HG03045 (cell line): ENCODE data around the gene PRDM16.

Experiments used
- ATAC-seq: cut with Tn5 transposase; IDR thresholded peaks from one replicate; pipeline ENCODE4 v1.9.1; 2021; ENCODE audit warnings: mild to moderate bottlenecking, moderate library complexity; ENCODE audit not compliant: unreplicated experiment

PRDM16 gene

GRCh38 chr1:3290915-3291314 is 221.9 kb downstream of the PRDM16 start:
- ATAC-seq, result no peak

DNA sequence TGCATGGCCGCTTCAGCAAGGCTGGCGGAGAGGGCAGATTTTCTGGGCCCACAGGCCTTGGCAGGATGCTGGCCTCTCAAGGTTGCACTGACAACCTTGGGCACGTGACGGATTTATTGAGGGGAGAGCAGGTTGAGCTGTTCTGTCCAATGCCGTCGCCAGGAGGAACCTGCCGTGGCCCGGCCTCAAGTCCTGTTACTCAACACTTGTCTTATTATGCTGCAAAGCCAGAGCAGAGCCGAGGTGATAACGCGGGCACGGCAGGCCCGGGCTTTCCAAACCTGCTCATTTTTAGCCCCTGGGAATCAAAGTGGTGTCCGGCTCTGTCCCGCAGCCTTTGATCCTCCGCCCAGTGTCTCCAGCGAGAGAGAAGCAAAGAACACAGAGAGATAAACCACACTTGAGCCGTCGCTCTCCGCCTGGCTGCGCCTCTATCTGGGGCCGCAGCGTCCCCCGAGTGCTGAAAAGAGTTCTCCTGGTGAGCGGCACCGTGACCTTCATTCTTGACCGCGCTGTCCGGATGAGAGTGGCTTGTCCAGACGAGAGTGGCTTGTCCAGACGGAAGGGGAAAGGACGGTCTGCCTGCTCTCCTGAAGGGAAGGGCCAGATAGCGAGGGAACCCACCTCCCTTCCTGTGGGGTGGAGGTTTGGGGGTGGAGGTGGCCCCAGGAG is 223.2 kb downstream of the PRDM16 start:
- ATAC-seq, result no peak

DNA sequence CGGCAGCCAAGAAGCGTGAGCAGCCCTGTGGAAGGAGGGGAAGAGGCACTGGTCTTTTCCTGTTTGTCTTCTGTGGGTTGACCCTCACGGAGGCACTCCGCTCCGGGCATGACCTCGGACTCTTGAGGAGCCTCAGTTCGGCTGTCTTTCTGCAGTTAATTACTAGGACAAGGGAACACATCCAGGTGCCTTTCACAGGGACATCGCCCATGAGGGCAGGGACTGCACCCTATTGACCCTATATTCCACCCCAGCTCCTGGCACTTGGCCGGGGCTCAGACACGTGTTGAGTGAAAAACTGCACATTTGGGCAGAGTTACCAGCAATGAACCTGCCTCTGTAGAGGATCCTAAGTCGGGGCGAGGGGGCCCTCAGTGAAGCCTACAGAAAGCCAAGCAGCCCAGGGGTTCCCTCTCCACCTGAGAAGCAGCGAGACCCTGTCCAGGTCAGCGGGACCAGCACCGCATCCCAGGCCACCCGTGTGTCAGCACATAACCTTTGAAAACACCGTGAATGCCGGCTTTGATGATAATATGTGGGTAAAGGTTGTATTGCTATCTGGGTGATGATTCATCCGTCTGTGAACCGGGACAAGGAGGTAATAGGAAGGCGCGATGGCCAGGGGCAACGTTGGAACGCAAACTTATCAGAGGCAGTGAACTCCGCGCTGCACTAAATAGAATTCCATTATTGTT is 224.0 kb downstream of the PRDM16 start:
- ATAC-seq, result no peak

- ATAC-seq, result no peak
Measured at GRCh38 chr1:3293563-3294080, 224.6 kb downstream of the PRDM16 start.

DNA sequence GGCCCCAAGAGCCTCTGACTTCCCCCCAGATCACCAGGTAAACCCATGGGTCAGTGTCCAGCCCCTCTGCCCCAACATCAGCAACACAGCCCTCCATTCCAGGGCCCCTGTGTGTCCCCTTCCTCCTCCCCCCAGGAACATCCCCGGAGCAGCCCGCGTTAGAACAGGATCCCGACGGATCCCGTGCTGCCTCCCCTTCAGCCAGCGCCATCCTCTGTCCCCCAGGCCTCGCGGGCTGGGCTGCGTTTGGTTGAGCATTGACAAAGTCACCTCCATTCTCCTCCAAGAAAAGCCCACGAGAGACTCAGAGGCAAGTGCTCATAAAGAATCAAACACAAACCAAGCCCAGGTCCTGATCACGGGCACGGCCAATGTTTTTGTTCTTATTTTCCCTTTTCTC is 225.4 kb downstream of the PRDM16 start:
- ATAC-seq, result no peak

GRCh38 chr1:3295846-3296245 is 226.8 kb downstream of the PRDM16 start:
- no peak for ATAC-seq

DNA sequence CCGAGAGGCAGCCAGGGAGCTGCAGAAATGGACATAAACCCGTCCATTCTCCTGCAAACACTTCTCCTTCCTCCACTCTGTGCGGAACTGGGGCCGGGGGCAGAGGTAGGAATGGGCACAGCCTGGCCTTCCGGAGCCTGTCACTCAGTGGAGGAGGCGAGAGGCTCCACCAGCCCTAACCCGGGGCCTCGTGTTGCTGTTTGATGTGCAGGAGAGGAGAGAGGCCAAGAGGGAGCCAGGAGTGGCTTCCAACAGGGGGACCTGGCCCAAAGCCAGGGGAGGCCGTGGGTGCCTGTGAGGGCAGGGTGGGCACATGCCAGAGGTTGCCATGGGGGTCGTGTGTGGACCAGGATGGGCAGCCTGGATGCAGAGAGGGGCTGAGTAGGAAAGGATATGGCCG is 227.3 kb downstream of the PRDM16 start:
- ATAC-seq, result no peak

- no peak for ATAC-seq
Measured at GRCh38 chr1:3296826-3297225, 227.8 kb downstream of the PRDM16 start.

GRCh38 chr1:3297756-3298155 is 228.8 kb downstream of the PRDM16 start:
- ATAC-seq, result no peak

DNA sequence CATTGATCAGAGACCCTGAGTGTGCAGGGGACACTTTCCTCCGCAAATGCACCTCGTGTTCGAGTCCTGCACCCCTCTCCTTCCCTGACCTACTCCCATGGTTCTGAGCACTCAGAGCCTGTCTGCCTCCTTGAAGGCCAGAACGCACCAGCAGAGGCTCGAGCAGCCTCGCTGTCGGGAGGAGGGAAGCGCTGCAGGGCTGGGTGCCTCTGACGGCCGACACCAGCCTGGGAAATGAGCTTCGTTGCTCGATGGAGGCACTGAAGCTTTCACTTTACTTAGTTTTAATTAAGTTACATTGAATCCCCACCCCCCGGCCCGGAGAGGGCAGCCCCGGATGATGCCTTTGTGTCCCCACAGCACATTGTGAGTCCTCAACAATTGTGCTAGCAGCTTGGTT is 229.2 kb downstream of the PRDM16 start:
- no peak for ATAC-seq

DNA sequence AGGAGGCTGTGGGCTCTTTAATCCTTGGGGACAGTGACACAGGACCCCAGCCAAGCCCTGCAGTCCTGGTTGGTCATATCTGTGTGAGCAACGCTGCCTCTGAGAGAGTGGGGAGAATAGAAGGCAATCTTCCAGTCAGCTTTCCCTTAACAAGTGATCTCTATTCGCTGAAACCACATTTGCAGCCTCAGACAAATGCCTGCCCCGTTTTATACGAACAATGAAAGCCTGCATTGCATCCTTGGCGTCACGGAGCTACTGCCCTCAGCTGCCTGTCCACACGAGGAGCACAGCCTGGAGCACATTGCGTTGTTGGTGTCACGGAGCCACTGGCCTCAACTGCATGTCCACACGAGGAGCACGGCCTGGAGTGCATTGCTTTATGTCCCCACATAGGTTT is 235.2 kb downstream of the PRDM16 start:
- ATAC-seq, result no peak

DNA sequence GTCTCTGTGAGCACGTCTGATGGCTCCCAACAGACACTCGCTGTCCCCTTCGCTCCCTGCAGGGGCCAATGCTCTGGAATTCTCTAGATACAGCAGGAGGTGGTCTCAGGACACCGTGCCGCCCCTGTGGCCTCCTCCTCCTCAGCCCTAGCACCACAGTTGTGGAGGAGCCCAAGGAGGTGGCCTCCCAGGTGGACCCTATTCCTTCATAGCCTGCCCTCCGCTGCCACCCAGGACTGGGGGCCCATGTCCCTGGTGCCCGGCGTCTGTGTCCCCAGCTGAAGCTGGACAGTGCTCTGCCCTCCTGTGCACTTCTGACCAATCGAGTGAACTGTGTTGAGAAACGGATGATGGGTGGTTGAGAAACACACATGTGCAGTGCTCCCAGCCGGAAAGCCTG is 235.7 kb downstream of the PRDM16 start:
- ATAC-seq, result no peak

DNA sequence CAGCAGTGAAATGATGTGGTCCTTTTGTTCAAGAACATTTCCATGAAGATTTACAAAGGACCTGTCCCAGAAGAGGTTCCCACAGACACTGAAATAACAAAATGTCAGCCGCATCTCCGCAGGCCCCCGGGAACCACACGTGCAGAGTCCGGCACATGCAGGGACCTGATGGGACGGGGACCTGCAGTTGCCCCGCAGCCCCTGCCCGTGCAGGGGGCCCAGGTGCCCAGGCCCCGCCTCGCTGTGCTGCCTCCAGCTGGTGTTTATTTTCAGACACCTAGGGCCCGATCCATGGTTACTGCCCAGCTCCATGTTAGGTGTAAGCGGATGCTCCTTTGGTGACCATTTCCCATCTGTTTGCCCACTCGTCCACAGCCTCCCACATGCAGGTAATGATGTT is 236.2 kb downstream of the PRDM16 start:
- no peak for ATAC-seq

GRCh38 chr1:3306583-3307291 is 237.7 kb downstream of the PRDM16 start:
- ATAC-seq, result no peak

DNA sequence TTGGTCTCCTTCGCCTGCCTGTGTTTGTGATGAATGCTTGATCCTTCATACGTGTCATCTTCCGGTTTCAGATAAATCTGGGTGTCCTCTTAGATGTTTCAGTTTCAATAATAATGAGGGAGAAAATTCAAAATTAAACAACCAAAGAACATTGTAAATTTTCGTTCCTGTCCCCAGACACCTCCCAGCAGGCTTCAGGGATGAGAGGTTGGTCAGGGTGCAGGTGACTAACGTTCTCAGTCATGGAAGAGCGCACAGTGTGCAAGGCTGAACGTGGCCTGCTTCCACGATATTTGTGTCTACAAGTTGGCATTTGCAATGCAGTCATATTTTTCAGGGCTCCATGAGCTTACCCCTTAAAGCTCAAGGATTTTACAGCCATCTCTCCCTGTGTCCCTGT is 238.4 kb downstream of the PRDM16 start:
- ATAC-seq, result no peak

DNA sequence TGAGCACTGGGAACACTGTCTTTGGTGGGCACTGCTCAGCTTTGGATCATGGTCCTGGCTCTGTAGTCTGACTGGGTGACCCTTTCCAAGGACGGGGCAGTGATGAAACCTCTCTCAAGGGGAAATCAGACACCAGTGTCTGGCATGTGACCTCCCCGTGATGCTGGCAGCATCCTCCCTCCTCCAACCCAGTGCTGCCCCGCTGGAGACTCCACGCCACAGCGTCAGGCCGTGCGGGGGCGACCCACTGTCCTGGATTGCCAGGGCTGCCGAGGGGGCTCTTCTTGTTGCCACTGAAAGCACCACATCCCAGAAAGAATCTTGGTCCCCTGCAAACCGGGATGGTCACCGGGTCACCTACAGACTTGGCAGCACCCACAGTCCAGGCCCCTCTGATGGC is 239.1 kb downstream of the PRDM16 start:
- ATAC-seq, result no peak

DNA sequence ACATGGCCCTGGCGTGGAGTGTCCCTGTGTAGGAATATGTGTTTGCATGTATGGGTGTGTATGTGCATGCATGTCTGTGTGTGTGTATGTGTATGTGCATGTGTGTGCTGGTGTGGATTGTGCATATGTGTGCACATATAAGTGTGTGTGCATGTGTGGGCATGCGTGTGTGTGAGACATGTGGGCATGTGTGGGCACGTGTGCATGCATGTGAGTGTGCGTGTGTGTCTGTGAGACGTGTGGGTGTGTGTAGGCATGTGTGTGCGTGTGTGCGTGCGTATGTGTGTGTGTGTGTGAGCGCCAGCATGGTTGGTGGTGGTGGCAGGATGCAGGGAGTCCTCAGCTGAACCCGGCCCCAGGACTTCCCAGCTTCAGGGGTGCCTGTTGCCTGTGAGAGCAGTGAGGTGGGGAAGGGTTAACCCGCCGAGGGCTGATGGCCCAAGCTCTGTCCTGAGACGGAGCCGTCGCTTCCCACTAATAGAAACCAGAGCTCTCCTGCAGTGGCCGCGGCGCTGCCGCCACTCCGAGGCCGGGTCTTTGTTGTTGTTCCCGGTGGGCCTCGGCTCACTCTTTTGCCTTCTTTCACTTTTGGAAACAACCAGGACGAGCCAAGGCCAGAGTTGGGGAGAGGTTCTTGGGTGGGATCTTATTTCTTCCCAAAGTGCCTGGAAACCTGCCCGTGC is 241.9 kb downstream of the PRDM16 start:
- no peak for ATAC-seq

DNA sequence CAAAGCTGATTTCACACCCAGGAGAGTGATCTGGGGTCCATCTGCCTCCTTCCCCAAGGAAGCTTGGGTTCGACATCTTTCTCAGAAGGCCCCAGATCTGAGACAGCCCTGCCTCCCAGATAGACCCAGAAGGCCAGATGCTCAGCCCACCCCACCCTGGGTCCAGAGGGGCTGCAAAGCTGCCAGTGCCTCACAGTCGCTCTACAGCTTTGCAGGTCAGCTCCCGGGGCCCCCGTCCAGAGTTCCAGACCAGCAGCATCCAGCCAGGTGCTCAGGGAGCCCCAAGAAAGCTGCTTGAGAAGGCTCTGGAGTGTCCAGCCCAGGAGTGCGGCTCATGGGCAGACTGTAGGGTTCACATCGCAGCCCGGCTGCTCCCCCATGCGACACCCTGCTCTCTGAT is 242.7 kb downstream of the PRDM16 start:
- no peak for ATAC-seq

DNA sequence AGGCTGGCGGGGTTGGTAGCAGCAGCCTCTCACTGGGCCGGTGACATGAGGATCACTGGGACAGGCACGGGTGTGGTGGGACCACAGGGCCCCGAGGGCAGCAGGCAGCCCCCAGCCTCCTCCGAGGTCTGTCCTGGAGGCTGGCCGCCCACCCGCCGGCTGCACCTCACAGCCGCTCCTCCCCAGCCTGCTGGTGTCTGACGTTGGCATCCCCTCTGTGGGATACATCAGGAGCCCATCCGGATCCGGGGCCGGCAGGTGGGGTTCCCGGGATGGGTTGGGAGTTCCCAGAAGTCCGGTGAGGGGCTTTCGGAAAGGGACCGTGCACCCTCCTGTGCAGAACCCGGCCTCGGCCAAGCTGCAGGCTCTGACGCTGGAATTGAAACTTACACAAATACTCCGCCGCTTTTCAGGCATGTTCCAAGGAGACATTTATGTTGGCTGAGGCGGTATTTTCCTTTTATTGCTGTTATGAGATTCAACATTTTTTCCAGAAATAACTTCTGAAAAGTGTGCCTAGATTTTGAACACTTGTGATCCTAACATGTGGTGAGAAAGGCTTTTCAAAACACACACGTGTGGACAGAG is 243.4 kb downstream of the PRDM16 start:
- no peak for ATAC-seq

DNA sequence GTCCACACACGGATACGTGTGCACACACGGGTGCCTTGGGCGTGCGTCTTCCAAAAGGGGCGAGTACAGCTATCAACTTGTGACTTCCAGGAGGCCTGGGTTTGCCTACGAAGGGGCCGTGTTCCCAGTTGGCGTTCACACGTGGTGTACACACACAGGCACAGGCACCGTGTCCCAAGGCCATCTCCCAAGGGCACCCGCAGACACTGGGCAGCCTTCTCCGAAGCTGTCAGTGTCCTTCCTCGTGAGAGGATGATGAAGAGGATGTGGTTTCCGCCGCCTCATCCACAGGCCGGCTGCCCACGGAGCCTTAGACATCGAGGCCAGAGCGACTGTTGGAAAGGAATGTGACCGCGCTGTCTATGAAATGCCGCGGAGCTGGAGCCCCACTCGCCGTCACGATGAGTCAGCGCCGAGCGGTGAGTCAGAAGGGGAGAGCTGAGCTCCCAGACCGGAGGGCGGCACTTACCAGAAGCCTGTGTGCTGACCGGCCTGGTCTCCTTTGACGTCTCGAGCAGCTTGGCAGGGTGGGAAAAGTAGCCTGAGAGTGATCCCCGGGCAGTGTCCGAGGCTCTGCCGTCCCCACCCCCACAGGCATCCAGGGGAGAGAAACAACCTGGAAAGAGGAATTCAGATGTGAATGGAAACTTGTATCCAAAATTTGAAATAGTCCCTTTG is 244.0 kb downstream of the PRDM16 start:
- ATAC-seq, result no peak

- no peak for ATAC-seq
Measured at GRCh38 chr1:3313576-3313950, 244.6 kb downstream of the PRDM16 start.
